LNCaP clone FGC (cell line): ENCODE results near the gene FNBP1L.
"Not testable (repeated sequence)": the region's sequence is repeated elsewhere in the genome, so short reads cannot be mapped to it uniquely, and the experiment has no call there.

Source experiments
- DNase-seq: peaks from one replicate; pipeline ENCODE4 v3.0.0-alpha.2; 2011; ENCODE audit warnings: low read depth
- H3K4me3 ChIP-seq: 2 replicates; pipeline ENCODE4 v1.5.1; 2011; ENCODE audit warnings: mild to moderate bottlenecking, low read depth, low read length, control low read depth
- TF ChIP-seq, protein P1 (sequence below): IDR thresholded peaks from 2 replicates; pipeline ENCODE4 v1.5.1; 2012; ENCODE audit warnings: mild to moderate bottlenecking; ENCODE audit not compliant: control insufficient read depth, insufficient read depth; ENCODE audit errors: extremely low read depth

The FNBP1L gene

DNA sequence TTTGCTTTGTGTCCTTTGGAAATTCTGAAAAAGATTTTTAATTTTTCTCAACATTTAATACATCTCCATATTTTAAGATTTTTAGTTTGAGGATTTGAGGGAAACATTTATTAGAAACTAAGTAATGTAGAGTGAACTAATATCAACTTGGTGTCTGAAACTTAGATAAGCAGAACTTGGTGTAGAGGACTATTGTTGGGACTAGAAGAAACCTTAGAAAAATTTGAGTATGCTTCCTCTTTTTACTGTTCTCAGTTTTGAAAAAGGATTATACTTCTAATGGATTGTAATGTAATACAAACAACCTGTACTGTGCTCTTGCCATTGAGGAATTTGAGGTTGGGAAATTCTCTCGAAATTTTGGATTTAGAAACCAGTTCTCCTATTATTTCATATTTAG lies 2.4 kb downstream of the FNBP1L start:
- TF ChIP-seq, protein P1, sequence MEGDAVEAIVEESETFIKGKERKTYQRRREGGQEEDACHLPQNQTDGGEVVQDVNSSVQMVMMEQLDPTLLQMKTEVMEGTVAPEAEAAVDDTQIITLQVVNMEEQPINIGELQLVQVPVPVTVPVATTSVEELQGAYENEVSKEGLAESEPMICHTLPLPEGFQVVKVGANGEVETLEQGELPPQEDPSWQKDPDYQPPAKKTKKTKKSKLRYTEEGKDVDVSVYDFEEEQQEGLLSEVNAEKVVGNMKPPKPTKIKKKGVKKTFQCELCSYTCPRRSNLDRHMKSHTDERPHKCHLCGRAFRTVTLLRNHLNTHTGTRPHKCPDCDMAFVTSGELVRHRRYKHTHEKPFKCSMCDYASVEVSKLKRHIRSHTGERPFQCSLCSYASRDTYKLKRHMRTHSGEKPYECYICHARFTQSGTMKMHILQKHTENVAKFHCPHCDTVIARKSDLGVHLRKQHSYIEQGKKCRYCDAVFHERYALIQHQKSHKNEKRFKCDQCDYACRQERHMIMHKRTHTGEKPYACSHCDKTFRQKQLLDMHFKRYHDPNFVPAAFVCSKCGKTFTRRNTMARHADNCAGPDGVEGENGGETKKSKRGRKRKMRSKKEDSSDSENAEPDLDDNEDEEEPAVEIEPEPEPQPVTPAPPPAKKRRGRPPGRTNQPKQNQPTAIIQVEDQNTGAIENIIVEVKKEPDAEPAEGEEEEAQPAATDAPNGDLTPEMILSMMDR, result no peak
- DNase-seq, result no peak
- no peak overlapping the region for H3K4me3 ChIP-seq

DNA sequence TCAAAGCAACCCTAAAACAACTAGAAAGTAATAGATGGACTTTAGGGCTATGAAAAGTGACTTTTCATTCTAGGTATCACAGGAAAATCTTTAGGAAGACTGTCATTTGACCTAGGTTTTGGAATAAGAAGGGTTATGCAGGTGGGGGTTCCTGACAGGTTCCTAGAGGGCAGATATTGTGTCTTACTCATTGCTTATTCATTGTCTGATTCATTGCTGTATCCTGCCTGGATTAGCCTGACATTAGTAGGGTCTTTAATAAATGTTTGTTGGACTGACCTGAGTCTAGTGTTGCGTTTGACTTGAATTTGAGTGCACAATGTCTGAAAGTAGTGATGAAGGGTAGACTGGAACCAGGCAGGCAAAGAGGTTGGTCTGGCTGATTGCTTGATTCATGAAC lies 6.0 kb downstream of the FNBP1L start:
- TF ChIP-seq, protein P1, result no peak
- no peak for DNase-seq
- no peak overlapping the region for H3K4me3 ChIP-seq

GRCh38 chr1:93459126-93459525 lies 11.2 kb downstream of the FNBP1L start:
- no peak overlapping the region for H3K4me3 ChIP-seq
- TF ChIP-seq, protein P1, result no peak
- DNase-seq, result no peak

DNA sequence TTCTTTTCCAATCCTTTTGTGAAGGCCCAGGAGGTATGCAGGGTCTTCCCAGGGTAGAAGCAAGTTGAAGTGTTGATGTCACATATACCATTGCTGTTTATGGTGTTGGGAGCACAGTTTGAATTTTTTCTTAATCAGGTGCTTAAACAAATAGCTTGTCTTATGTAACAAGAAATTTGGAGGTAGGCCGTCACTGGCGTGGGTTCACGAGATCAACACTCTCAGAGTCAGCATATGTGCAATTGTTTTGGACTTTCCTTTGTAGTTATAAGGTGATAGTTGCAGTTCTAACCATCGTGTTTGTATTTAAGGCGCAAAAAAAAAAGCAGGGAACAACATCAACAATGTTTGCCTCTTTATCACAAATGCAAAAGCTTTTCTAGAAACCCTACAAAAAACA lies 13.3 kb downstream of the FNBP1L start:
- DNase-seq, result no peak
- no peak overlapping the region for H3K4me3 ChIP-seq
- TF ChIP-seq, protein P1, result no peak

GRCh38 chr1:93463960-93464359 lies 16.0 kb downstream of the FNBP1L start:
- DNase-seq, result no peak
- no peak overlapping the region for H3K4me3 ChIP-seq
- TF ChIP-seq, protein P1, result no peak

DNA sequence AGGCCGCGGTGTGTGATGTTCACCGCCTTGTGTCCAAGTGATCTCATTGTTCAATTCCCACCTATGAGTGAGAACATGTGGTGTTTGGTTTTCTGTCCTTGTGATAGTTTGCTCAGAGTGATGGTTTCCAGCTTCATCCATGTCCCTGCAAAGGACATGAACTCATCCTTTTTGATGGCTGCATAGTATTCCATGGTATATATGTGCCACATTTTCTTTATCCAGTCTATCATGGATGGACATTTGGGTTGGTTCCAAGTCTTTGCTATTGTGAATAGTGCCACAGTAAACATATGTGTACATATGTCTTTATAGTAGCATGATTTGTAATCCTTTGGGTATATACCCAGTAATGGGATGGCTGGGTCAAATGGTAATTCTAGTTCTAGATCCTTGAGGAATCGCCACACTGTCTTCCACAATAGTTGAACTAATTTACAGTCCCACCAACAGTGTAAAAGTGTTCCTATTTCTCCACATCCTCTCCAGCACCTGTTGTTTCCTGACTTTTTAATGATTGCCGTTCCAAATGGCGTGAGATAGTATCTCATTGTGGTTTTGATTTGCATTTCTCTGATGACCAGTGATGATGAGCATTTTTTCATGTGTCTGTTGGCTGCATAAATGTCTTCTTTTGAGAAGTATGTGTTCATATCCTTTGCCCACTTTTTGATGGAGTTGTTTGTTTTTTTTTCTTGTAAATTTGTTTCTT lies 17.6 kb downstream of the FNBP1L start:
- DNase-seq, H3K4me3 ChIP-seq: not testable (repeated sequence)

DNA sequence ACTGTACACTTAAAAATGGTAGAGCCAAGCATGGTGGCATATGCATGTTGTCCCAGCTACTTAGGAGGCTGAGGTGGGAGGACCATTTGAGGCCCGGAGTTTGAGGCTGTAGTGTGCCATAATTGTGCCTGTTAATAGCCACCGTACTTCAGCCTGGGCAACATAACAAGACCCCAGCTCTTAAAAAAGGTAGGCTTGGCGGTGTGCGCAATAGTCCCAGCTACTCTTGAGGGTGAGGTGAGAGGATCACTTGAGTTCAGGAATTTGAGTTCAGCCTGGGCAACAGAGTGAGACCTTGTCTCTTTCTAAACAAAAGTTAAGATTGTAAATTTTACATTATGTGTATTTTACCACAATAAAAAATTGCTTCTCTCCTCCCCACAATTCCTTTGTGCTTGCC lies 19.7 kb downstream of the FNBP1L start:
- DNase-seq, result no peak
- no peak overlapping the region for H3K4me3 ChIP-seq
- TF ChIP-seq, protein P1, result no peak
